ENCODE results near the gene ZDHHC1.

DNA sequence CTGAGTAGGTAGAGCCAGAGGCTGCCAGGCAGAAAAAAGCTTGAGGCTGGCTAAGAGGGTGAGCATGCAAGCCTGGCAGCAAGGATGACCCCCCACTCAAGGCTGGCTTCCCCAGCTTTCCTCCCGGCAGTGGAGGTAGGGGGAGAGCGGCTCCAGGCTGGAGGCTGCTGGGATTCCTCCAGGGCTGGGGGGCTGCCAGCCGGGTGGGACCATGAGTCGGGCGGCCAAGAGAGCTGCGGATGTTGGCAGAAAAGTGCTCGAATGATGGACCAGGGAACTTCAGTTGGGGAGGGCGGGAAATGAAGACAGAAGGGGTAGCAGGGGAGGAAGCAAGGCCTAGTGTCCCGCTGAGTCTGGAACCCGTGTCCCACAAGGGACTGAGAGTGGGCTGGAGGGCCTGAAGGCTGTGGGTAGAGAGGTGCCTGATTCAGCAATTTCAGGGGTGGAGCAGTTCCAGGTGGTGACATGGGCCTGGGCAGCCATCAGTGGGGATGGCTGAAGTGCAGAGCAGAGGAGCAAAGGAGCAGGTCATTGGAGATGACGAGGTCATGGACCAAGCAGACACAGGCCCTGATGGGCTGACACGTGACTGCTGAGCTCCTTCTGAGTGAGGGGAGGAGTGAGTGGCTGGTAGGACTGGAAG is 34.9 kb upstream of the ZDHHC1 start:
- TF ChIP-seq CTCF (IDR thresholded peaks at IDR 0.05) (no peak), POLR2A (IDR thresholded peaks at IDR 0.05) (no peak)

Data from Peyer's patch (tissue), 4 donors.